ENCODE measurements around the gene ACSS3. TPM values are rescaled to one million over a fixed set of nuclear protein-coding genes. Genes with fewer than 3 reads are reported as not detected.
"Not testable (repeated sequence)": the region's sequence is repeated elsewhere in the genome, so short reads cannot be mapped to it uniquely, and the experiment has no call there.

Gene ACSS3
- 1.1 and 2.7 TPM in 2 replicates for total RNA-seq (2014; rRNA removed; shearing (Covaris generic); ENCODE audit: low replicate concordance)

- H3K4me3 ChIP-seq, result peak within 1 kb of the TSS; percentile 53
- no peaks in the 10 kb centered on the region for H3K36me3 ChIP-seq
- no peaks in the 10 kb centered on the region for H3K9me3 ChIP-seq
- peak; percentile 44 for DNase-seq
- H3K27me3 ChIP-seq, result no peaks in the 10 kb centered on the region
Observed at GRCh38 chr12:81077686-81078441, at the start of gene ACSS3. Gene ACSS3 (plus strand): TSS chr12:81078079. CDS start chr12:81078121, 42 bp downstream.

GRCh38 chr12:81034926-81035325 is 43.0 kb upstream of the ACSS3 start:
- no peak for DNase-seq
- no peak overlapping the region for H3K4me3 ChIP-seq
- H3K9me3 ChIP-seq, result no peaks in the 10 kb centered on the region
- no peaks in the 10 kb centered on the region for H3K27me3 ChIP-seq
- no peaks in the 10 kb centered on the region for H3K36me3 ChIP-seq

DNA sequence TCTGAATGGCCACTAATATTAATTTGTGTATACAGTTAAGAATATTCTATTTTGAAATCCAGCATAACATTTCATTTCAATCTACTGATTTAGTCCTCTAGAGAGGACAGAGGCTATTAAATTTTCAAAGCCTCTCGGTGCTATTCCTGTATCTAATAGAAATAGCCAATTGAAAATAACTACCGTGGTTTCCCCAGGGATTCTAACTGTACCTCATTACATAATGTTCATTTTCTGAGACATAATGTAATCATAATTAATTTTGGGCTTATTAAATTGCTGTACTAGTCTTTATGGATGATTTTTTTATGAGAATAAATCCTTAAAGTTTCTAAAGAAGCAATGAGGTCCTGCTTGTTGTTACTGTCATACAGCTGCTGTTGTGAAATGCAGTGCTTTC is 38.6 kb upstream of the ACSS3 start:
- no peak for DNase-seq
- Histone ChIP-seq H3K27me3 (no peaks in the 10 kb centered on the region), H3K9me3 (no peaks in the 10 kb centered on the region), H3K4me3 (no peak overlapping the region), H3K36me3 (no peaks in the 10 kb centered on the region)

DNA sequence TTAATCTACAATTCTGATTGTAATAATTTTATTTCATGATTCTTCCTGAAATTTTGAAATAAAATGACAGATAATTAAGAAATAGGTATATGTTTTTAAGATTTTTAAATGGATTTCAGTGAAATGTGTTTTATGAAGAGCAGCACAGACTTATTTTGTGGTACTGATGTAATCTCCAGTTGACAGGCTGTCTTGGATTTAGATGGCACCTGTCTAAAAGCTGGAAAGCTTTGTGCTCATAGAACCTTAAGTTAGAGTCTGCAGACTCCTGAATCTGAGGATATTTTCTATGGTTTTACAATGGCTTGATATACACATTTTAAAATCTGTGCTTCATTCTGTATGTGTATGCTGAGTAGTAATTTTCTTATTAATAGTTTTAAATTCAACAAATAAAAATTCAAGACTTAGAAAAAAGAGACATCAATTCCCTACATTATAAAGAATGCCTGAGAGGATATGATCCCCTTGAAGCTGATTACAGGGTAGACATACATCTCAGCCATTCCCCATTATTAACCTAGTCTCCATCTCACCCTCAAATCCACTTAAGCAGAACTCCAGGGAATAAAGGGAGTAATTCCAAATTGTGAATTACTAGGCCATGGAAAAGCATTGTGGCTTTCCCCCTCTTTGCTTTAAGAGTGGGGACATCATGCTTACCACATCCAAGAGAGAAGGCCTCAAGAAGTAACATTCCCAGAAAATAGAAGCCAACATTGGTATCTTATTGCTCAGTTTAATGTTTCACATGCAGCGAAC is 33.7 kb upstream of the ACSS3 start:
- Histone ChIP-seq H3K4me3 (no peak overlapping the region), H3K9me3 (no peaks in the 10 kb centered on the region), H3K36me3 (no peaks in the 10 kb centered on the region), H3K27me3 (no peaks in the 10 kb centered on the region)
- no peak for DNase-seq

- H3K36me3 ChIP-seq, DNase-seq, H3K9me3 ChIP-seq, H3K4me3 ChIP-seq, H3K27me3 ChIP-seq: not testable (repeated sequence)
Observed at GRCh38 chr12:81064971-81065370, 12.9 kb upstream of the ACSS3 start.

DNA sequence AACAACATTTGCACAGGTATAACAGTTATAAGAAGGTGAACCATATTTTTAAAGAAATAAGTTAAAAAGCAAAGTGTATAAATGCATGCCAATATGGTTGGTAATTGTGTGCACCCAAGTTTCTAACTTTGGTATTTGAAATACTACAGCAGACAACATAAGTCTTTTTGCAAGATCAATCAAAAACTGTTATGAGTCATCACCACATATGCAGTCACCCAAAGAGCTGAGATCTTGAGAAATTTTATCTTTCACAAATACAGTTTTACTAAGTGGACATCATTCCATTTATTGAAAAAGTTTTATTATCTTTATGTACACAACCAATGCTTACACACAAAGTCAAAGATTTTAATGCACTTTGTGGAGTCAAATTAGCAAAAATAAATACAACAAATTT is 7.0 kb upstream of the ACSS3 start:
- H3K27me3 ChIP-seq, result no peaks in the 10 kb centered on the region
- no peak for DNase-seq
- H3K4me3 ChIP-seq, result no peak overlapping the region
- H3K9me3 ChIP-seq, result no peaks in the 10 kb centered on the region
- no peaks in the 10 kb centered on the region for H3K36me3 ChIP-seq

GRCh38 chr12:81075539-81075938 is 2.3 kb upstream of the ACSS3 start:
- no peaks in the 10 kb centered on the region for H3K27me3 ChIP-seq
- DNase-seq, result no peak
- no peaks in the 10 kb centered on the region for H3K36me3 ChIP-seq
- H3K4me3 ChIP-seq, result no peak overlapping the region
- no peaks in the 10 kb centered on the region for H3K9me3 ChIP-seq

DNA sequence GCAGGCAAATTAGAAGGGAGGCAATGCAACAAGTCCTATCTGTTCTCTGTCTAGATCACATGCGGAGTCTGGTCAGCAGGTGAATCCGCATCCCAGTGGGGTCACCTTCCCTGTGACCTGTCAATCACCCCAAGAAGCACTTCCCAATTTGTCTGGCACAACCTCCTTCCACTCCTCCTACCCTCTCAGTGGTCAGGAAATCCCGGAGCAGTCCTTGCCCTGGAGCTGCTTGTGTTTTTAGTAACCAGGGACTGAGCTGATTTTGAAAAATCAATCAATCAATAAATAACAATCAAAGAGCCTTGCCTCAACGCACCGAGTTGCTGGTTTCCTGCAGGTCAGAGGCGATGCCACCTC is 572 bp upstream of the ACSS3 start:
- Histone ChIP-seq H3K4me3 (peak overlapping the region; percentile 53), H3K36me3 (no peaks in the 10 kb centered on the region), H3K9me3 (no peaks in the 10 kb centered on the region), H3K27me3 (no peaks in the 10 kb centered on the region)
- peak; percentile 25 for DNase-seq

DNA sequence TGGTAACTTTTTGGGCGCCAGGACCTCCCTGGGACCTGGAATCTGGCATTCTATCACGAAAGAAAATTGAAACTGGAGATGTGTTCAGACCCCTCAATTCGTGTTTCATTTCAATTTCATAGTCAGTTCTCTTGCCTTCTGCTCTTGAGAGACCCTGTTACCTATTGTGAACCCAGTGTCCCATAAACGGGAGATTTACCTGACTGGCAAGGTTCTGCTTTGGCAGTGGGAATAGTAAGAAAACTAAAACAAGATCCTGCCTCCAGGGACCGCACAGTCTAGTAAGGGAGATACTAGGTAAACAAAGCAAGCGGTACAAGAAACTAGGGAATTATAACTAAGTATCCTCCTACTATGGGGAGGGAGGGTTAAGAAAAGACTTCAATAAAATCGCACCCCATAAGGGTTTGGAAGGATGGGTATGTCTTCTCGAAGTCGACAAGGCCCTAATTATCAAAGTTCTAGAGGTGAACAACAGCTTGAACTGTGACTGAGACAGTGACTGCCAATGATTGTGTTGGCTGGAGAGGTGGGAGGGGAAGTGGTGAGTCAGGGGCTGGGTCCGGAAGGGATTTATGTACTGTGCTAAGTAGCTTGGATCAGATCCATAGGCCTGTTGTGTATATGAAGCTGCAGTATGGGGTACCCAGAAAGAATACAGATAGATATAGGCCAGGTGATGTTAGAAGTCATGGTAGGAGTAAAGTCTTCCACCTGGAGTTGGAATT is 754 bp downstream of the ACSS3 start:
- Histone ChIP-seq H3K9me3 (no peaks in the 10 kb centered on the region), H3K27me3 (no peaks in the 10 kb centered on the region), H3K36me3 (no peaks in the 10 kb centered on the region), H3K4me3 (peak overlapping the region; percentile 53)
- peak; percentile 88 for DNase-seq

- no peak for DNase-seq
- Histone ChIP-seq H3K36me3 (no peaks in the 10 kb centered on the region), H3K27me3 (no peaks in the 10 kb centered on the region), H3K9me3 (no peaks in the 10 kb centered on the region), H3K4me3 (no peak overlapping the region)
Observed at GRCh38 chr12:81079280-81080076, 1.6 kb downstream of the ACSS3 start.

- Histone ChIP-seq H3K9me3 (no peaks in the 10 kb centered on the region), H3K27me3 (no peaks in the 10 kb centered on the region), H3K36me3 (no peaks in the 10 kb centered on the region), H3K4me3 (no peak overlapping the region)
- no peak for DNase-seq
Observed at GRCh38 chr12:81080431-81080983, 2.6 kb downstream of the ACSS3 start.

DNA sequence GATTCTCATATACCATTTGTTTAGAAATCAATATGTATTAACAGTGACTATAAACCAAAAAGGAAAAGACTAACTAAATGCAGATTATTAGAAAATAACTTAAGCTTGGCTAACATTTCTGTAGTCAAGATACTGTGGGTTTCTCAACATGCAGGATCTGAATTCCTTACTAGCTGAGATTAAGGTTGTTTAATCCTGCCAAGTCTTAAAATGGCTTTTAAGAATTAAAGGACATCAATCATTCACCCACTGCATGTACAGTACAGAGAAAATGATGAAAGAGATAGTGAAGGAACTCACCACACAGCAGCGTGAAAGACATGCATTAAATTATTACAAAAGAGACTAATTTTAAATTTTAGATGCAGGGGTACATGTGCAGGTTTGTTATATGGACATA is 3.8 kb downstream of the ACSS3 start:
- no peak for DNase-seq
- Histone ChIP-seq H3K9me3 (no peaks in the 10 kb centered on the region; the same call in 1 of the 2 replicates), H3K36me3 (no peaks in the 10 kb centered on the region)

DNA sequence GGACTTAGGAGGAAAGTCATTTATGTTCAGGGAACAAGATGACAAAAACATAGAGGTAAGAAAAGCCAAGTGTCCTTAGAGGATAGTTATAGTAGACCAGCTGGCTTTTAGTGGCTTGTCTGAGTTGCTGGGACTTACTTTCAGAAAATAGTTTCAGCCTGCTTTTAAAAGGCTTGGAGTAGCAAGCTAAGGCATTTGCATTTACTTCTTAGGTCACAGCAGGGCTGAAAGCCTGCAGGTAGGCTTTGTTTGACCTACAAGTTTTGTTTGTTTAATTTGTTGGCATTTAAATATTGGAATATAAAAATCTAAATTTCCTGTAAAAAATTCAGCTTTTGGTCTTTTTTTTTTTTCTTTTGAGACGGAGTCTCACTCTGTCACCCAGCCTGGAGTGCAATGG is 5.1 kb downstream of the ACSS3 start:
- Histone ChIP-seq H3K27me3 (no peaks in the 10 kb centered on the region), H3K4me3 (no peak overlapping the region), H3K36me3 (no peaks in the 10 kb centered on the region), H3K9me3 (no peaks in the 10 kb centered on the region; the same call in 1 of the 2 replicates)
- no peak for DNase-seq

More for the DNA sequence above, 3.8 kb downstream of the ACSS3 start:
- no peak overlapping the region for H3K4me3 ChIP-seq
- no peaks in the 10 kb centered on the region for H3K27me3 ChIP-seq

DNA sequence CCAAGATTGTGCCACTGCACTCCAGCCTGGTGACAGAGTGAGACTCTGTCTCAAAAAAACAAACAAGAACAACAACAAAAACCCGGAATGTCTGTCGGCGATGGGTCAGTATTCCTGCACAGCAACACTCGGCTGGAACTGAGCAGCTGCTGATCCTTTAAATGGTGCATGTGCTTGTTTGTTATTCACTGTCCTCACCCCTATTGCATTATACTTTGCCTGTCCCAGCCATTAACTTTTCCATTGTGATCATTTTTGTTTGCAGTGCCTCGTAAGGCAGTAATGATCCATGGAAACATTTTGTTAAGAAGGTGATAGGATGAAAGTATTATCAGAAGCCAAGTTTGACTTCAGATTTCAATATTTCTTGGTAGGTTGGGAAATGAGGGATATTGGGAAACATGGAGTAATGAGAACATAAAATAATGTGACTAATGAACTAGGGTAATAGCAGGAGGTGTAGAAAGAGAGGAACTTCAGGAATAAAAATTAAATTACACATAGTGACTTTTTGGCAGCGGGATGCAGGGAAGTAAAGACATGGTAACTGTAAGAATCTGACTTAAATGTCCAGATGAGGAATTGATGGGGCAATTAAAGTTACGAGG is 6.1 kb downstream of the ACSS3 start:
- H3K27me3 ChIP-seq, result no peaks in the 10 kb centered on the region
- H3K36me3 ChIP-seq, result no peaks in the 10 kb centered on the region
- no peak for DNase-seq
- H3K9me3 ChIP-seq, result no peaks in the 10 kb centered on the region; the same call in 1 of the 2 replicates
- H3K4me3 ChIP-seq, result no peak overlapping the region

GRCh38 chr12:81084811-81085350 is 7.0 kb downstream of the ACSS3 start:
- Histone ChIP-seq H3K36me3 (no peaks in the 10 kb centered on the region), H3K27me3 (no peaks in the 10 kb centered on the region), H3K9me3 (no peaks in the 10 kb centered on the region; the same call in 1 of the 2 replicates), H3K4me3 (no peak overlapping the region)
- no peak for DNase-seq

GRCh38 chr12:81085832-81086231 is 8.0 kb downstream of the ACSS3 start:
- no peaks in the 10 kb centered on the region for H3K36me3 ChIP-seq
- no peaks in the 10 kb centered on the region for H3K27me3 ChIP-seq
- DNase-seq, result no peak
- H3K9me3 ChIP-seq, result no peaks in the 10 kb centered on the region; the same call in 1 of the 2 replicates
- no peak overlapping the region for H3K4me3 ChIP-seq
